HEK293 (cell line): ENCODE data around the gene COX7B2.

Source experiments
- CTCF ChIA-PET: fragments of 350-600 bp; formaldehyde crosslinking; extraction: SDS; loops from one replicate; lab custom pipeline; 2021; ENCODE audit warnings: antibody characterized with exemption; lab: Yijun Ruan, JAX
- POLR2A ChIA-PET: fragments of 300-600 bp; formaldehyde crosslinking; extraction: SDS; loops from one replicate; lab custom pipeline; 2020; ENCODE audit warnings: antibody characterized with exemption, inconsistent platforms; lab: Yijun Ruan, JAX
- H3K27ac ChIP-seq: fragments of 200-500 bp; sonication (Bioruptor generic); 2 replicates; pipeline ENCODE4 v1.5.1; 2014; ENCODE audit warnings: low read depth, low read length, control low read depth, inconsistent platforms; ENCODE audit errors: extremely low read depth
- H3K36me3 ChIP-seq, 2 experiments: fragments of 200-500 bp in 1 of 2; sonication (Bioruptor generic) in 1 of 2; 1 replicate in 1 of 2; 2 replicates in 1 of 2; pipeline ENCODE4 v1.5.1; 2014 to 2017; ENCODE audit warnings: inconsistent platforms in 2 of 2, low read length in 2 of 2; ENCODE audit not compliant: control insufficient read depth in 2 of 2, insufficient read depth in 1 of 2
- H3K4me1 ChIP-seq: fragments of 200-500 bp; sonication (Bioruptor generic); 2 replicates; pipeline ENCODE4 v1.5.1; 2014; ENCODE audit warnings: mild to moderate bottlenecking, low read length, inconsistent platforms; ENCODE audit not compliant: control insufficient read depth, insufficient read depth
- H3K4me3 ChIP-seq: 2 replicates; pipeline ENCODE4 v1.5.1; 2011; ENCODE audit warnings: low read depth, mild to moderate bottlenecking, control low read depth, low read length, moderate library complexity
- H3K9me3 ChIP-seq: fragments of 200-500 bp; sonication (Bioruptor generic); 2 replicates; pipeline ENCODE4 v1.5.1; 2014; ENCODE audit warnings: low read depth, low read length, inconsistent platforms; ENCODE audit not compliant: control insufficient read depth, insufficient read depth
- EGR2 ChIP-seq: fragments of 450-650 bp; formaldehyde crosslinking; IDR thresholded peaks from 2 replicates; pipeline ENCODE4 v1.5.1; 2016; ENCODE audit warnings: low read depth, missing biosample characterization, missing genetic modification characterization
- GFI1B ChIP-seq: fragments of 450-650 bp; formaldehyde crosslinking; IDR thresholded peaks from 2 replicates; pipeline ENCODE4 v1.5.1; 2016; ENCODE audit warnings: missing biosample characterization, missing genetic modification characterization
- IKZF3 ChIP-seq: fragments of 450-650 bp; IDR thresholded peaks from 2 replicates; pipeline ENCODE4 v1.5.0; 2018; ENCODE audit warnings: missing biosample characterization, mild to moderate bottlenecking, missing genetic modification characterization, moderate library complexity
- MYNN ChIP-seq: fragments of 450-650 bp; formaldehyde crosslinking; IDR thresholded peaks from 2 replicates; pipeline ENCODE4 v1.5.1; 2016; ENCODE audit warnings: missing biosample characterization, missing genetic modification characterization, borderline replicate concordance
- SCRT1 ChIP-seq: fragments of 450-650 bp; formaldehyde crosslinking; IDR thresholded peaks from 2 replicates; pipeline ENCODE4 v1.5.1; 2016; ENCODE audit warnings: missing biosample characterization, missing genetic modification characterization, borderline replicate concordance
- SP3 ChIP-seq: fragments of 450-650 bp; formaldehyde crosslinking; IDR thresholded peaks from 2 replicates; pipeline ENCODE4 v1.5.1; 2016; ENCODE audit warnings: missing biosample characterization, missing genetic modification characterization
- SP7 ChIP-seq: fragments of 450-650 bp; formaldehyde crosslinking; IDR thresholded peaks from 2 replicates; pipeline ENCODE4 v1.5.1; 2016; ENCODE audit warnings: missing biosample characterization, missing genetic modification characterization
- ZFP37 ChIP-seq: fragments of 450-650 bp; formaldehyde crosslinking; IDR thresholded peaks from 2 replicates; pipeline ENCODE4 v1.5.1; 2016; ENCODE audit warnings: missing biosample characterization, missing genetic modification characterization
- ZFP69B ChIP-seq: fragments of 450-650 bp; formaldehyde crosslinking; IDR thresholded peaks from 2 replicates; pipeline ENCODE4 v1.5.1; 2016; ENCODE audit warnings: missing biosample characterization, missing genetic modification characterization
- ZNF121 ChIP-seq: fragments of 450-650 bp; formaldehyde crosslinking; IDR thresholded peaks from 2 replicates; pipeline ENCODE4 v1.5.1; 2016; ENCODE audit warnings: missing biosample characterization, missing genetic modification characterization
- ZNF133 ChIP-seq: fragments of 450-650 bp; formaldehyde crosslinking; IDR thresholded peaks from 2 replicates; pipeline ENCODE4 v1.5.1; 2016; ENCODE audit warnings: missing biosample characterization, missing genetic modification characterization
- ZNF175 ChIP-seq: fragments of 450-650 bp; formaldehyde crosslinking; IDR thresholded peaks from 2 replicates; pipeline ENCODE4 v1.5.1; 2016; ENCODE audit warnings: missing biosample characterization, missing genetic modification characterization
- ZNF19 ChIP-seq: fragments of 450-650 bp; formaldehyde crosslinking; IDR thresholded peaks from 2 replicates; pipeline ENCODE4; 2016; ENCODE audit warnings: missing biosample characterization, missing genetic modification characterization, low read depth
- ZNF202 ChIP-seq: fragments of 450-650 bp; formaldehyde crosslinking; IDR thresholded peaks from 2 replicates; pipeline ENCODE4 v1.5.1; 2016; ENCODE audit warnings: missing biosample characterization, missing genetic modification characterization, borderline replicate concordance
- ZNF280D ChIP-seq: fragments of 450-650 bp; formaldehyde crosslinking; IDR thresholded peaks from 2 replicates; pipeline ENCODE4 v1.5.1; 2016; ENCODE audit warnings: missing biosample characterization, missing genetic modification characterization
- ZNF324 ChIP-seq: fragments of 450-650 bp; formaldehyde crosslinking; IDR thresholded peaks from 2 replicates; pipeline ENCODE4 v1.5.1; 2016; ENCODE audit warnings: missing biosample characterization, missing genetic modification characterization
- ZNF529 ChIP-seq: fragments of 450-650 bp; formaldehyde crosslinking; IDR thresholded peaks from 2 replicates; pipeline ENCODE4 v1.5.1; 2017; ENCODE audit warnings: missing genetic modification characterization, missing biosample characterization; ENCODE audit not compliant: insufficient replicate concordance
- ZNF548 ChIP-seq: fragments of 450-650 bp; formaldehyde crosslinking; IDR thresholded peaks from 2 replicates; pipeline ENCODE4 v1.5.1; 2016; ENCODE audit warnings: missing biosample characterization, missing genetic modification characterization
- ZNF549 ChIP-seq: fragments of 450-650 bp; IDR thresholded peaks from 2 replicates; pipeline ENCODE4 v1.5.1; 2018; ENCODE audit warnings: missing biosample characterization, missing genetic modification characterization, mild to moderate bottlenecking, inconsistent platforms, moderate library complexity
- ZNF560 ChIP-seq: fragments of 450-650 bp; formaldehyde crosslinking; IDR thresholded peaks from 2 replicates; pipeline ENCODE4 v1.5.1; 2017; ENCODE audit warnings: missing biosample characterization, missing genetic modification characterization, borderline replicate concordance
- ZNF654 ChIP-seq: fragments of 450-650 bp; formaldehyde crosslinking; IDR thresholded peaks from 2 replicates; pipeline ENCODE4 v1.5.1; 2016; ENCODE audit warnings: low read depth, missing biosample characterization, missing genetic modification characterization
- ZNF76 ChIP-seq: fragments of 450-650 bp; formaldehyde crosslinking; IDR thresholded peaks from 2 replicates; pipeline ENCODE4; 2016; ENCODE audit warnings: low read depth, missing biosample characterization, missing genetic modification characterization, borderline replicate concordance
- ZNF776 ChIP-seq: fragments of 450-650 bp; formaldehyde crosslinking; IDR thresholded peaks from 2 replicates; pipeline ENCODE4 v1.5.0; 2017; ENCODE audit warnings: missing biosample characterization, missing genetic modification characterization, borderline replicate concordance
- ZNF792 ChIP-seq: fragments of 450-650 bp; formaldehyde crosslinking; IDR thresholded peaks from 2 replicates; pipeline ENCODE4 v1.5.1; 2016; ENCODE audit warnings: missing biosample characterization, missing genetic modification characterization
- ZNF830 ChIP-seq: fragments of 450-650 bp; IDR thresholded peaks from 2 replicates; pipeline ENCODE4 v1.5.0; 2018; ENCODE audit warnings: missing biosample characterization, missing genetic modification characterization, low read depth, mild to moderate bottlenecking, moderate library complexity
- TF ChIP-seq, protein P1 (sequence below): fragments of 450-650 bp; formaldehyde crosslinking; IDR thresholded peaks from 2 replicates; pipeline ENCODE4 v1.5.1; 2017; ENCODE audit warnings: missing biosample characterization, missing genetic modification characterization
- TF ChIP-seq, protein P2 (sequence below): sonication (generic); formaldehyde crosslinking; IDR thresholded peaks from 2 replicates; pipeline ENCODE4 v1.8.1; 2022; ENCODE audit warnings: mild to moderate bottlenecking, moderate library complexity, missing genetic modification reagents
- TF ChIP-seq, protein P3 (sequence below): fragments of 450-650 bp; IDR thresholded peaks from 2 replicates; pipeline ENCODE4 v1.5.1; 2018; ENCODE audit warnings: missing biosample characterization, missing genetic modification characterization
- TF ChIP-seq, protein P4 (sequence below): fragments of 450-650 bp; IDR thresholded peaks from 2 replicates; pipeline ENCODE4 v1.5.1; 2018; ENCODE audit warnings: missing biosample characterization, mild to moderate bottlenecking, missing genetic modification characterization

Gene COX7B2

GRCh38 chr4:46819095-46819494 lies 90.0 kb downstream of the COX7B2 start (continued):
- no peak for TF ChIP-seq ZNF280D (tag by site-specific recombination)
- TF ChIP-seq ZNF792 (tag by site-specific recombination), result no peak
- TF ChIP-seq ZNF324 (tag by site-specific recombination), result no peak
- no peak for TF ChIP-seq ZNF133

GRCh38 chr4:46818604-46819003 lies 90.4 kb downstream of the COX7B2 start:
- POLR2A ChIA-PET, result no interaction called here

DNA sequence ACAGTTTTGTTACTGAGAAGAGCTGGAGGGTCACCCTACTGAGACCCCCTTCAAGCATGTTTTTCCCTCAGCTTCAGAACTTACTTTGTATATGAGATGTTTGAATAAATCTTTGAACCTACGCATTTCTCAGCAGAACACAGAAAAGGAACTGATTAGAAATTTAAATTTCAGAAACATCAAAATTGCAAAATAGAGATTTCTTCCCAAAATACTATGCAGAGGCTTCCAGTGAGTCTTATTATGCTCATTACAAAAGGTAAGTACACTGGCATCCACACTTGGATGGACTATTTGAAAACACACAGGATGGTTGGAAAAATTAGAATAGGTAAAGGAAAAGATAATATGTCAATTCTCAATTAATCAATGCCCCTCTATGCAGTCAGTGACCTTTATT lies 91.2 kb downstream of the COX7B2 start:
- Histone ChIP-seq H3K36me3 (no peaks in the 10 kb centered on the region), H3K9me3 (no peaks in the 10 kb centered on the region), H3K4me3 (no peak overlapping the region), H3K27ac (no peak overlapping the region), H3K4me1 (no peaks in the 10 kb centered on the region)
- POLR2A ChIA-PET, result no interaction called here
- CTCF ChIA-PET, result interaction anchor here (0.6 to 0.7 kb wide), 3 partner anchors 63 to 1117 kb away, joined by 3 to 4 read pairs (median 3); no protein-coding TSS in a partner anchor
- TF ChIP-seq EGR2 (tag by site-specific recombination), result no peak
- TF ChIP-seq, protein P1, sequence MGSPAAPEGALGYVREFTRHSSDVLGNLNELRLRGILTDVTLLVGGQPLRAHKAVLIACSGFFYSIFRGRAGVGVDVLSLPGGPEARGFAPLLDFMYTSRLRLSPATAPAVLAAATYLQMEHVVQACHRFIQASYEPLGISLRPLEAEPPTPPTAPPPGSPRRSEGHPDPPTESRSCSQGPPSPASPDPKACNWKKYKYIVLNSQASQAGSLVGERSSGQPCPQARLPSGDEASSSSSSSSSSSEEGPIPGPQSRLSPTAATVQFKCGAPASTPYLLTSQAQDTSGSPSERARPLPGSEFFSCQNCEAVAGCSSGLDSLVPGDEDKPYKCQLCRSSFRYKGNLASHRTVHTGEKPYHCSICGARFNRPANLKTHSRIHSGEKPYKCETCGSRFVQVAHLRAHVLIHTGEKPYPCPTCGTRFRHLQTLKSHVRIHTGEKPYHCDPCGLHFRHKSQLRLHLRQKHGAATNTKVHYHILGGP (tag by site-specific recombination), result no peak
- no peak for TF ChIP-seq SP3 (tag by site-specific recombination)
- no peak for TF ChIP-seq IKZF3 (tag by site-specific recombination)
- no peak for TF ChIP-seq ZNF19 (tag by site-specific recombination)
- no peak for TF ChIP-seq SP7 (tag by site-specific recombination)
- TF ChIP-seq ZNF133, result no peak
- TF ChIP-seq ZNF549 (tag by site-specific recombination), result no peak

More at GRCh38 chr4:46818604-46819003, 90.4 kb downstream of the COX7B2 start:
- CTCF ChIA-PET, result interaction anchor here (0.7 kb wide), 1 partner anchor 1116 kb away, joined by 4 read pairs; no protein-coding TSS in a partner anchor
- H3K27ac ChIP-seq, result no peak overlapping the region
- H3K4me1 ChIP-seq, result no peaks in the 10 kb centered on the region
- H3K4me3 ChIP-seq, result no peak overlapping the region
- no peaks in the 10 kb centered on the region for H3K9me3 ChIP-seq
- no peaks in the 10 kb centered on the region for H3K36me3 ChIP-seq
- TF ChIP-seq, protein P2, sequence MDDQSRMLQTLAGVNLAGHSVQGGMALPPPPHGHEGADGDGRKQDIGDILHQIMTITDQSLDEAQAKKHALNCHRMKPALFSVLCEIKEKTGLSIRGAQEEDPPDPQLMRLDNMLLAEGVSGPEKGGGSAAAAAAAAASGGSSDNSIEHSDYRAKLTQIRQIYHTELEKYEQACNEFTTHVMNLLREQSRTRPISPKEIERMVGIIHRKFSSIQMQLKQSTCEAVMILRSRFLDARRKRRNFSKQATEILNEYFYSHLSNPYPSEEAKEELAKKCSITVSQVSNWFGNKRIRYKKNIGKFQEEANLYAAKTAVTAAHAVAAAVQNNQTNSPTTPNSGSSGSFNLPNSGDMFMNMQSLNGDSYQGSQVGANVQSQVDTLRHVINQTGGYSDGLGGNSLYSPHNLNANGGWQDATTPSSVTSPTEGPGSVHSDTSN (CRISPR knock-in tag), result no peak
- TF ChIP-seq ZNF202 (tag by site-specific recombination), result no peak
- TF ChIP-seq, protein P3, sequence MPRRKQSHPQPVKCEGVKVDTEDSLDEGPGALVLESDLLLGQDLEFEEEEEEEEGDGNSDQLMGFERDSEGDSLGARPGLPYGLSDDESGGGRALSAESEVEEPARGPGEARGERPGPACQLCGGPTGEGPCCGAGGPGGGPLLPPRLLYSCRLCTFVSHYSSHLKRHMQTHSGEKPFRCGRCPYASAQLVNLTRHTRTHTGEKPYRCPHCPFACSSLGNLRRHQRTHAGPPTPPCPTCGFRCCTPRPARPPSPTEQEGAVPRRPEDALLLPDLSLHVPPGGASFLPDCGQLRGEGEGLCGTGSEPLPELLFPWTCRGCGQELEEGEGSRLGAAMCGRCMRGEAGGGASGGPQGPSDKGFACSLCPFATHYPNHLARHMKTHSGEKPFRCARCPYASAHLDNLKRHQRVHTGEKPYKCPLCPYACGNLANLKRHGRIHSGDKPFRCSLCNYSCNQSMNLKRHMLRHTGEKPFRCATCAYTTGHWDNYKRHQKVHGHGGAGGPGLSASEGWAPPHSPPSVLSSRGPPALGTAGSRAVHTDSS (tag by site-specific recombination), result no peak
- no peak for TF ChIP-seq ZNF560 (tag by site-specific recombination)
- no peak for TF ChIP-seq ZNF121 (tag by site-specific recombination)
- TF ChIP-seq, protein P4, sequence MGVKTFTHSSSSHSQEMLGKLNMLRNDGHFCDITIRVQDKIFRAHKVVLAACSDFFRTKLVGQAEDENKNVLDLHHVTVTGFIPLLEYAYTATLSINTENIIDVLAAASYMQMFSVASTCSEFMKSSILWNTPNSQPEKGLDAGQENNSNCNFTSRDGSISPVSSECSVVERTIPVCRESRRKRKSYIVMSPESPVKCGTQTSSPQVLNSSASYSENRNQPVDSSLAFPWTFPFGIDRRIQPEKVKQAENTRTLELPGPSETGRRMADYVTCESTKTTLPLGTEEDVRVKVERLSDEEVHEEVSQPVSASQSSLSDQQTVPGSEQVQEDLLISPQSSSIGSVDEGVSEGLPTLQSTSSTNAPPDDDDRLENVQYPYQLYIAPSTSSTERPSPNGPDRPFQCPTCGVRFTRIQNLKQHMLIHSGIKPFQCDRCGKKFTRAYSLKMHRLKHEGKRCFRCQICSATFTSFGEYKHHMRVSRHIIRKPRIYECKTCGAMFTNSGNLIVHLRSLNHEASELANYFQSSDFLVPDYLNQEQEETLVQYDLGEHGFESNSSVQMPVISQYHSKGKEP (tag by site-specific recombination), result no peak
- TF ChIP-seq ZNF529 (tag by site-specific recombination), result no peak
- no peak for TF ChIP-seq ZNF654
- TF ChIP-seq ZFP37 (tag by site-specific recombination), result no peak
- no peak for TF ChIP-seq ZNF776
- TF ChIP-seq ZFP69B, result no peak
- no peak for TF ChIP-seq MYNN
- TF ChIP-seq GFI1B, result no peak
- TF ChIP-seq ZNF175 (tag by site-specific recombination), result no peak
- TF ChIP-seq ZNF830, result no peak
- TF ChIP-seq ZNF548 (tag by site-specific recombination), result no peak
- no peak for TF ChIP-seq SP3 (tag by site-specific recombination)
- no peak for TF ChIP-seq ZNF76
- no peak for TF ChIP-seq SCRT1 (tag by site-specific recombination)
